ENCODE results near the gene SPTLC1. TPM values are rescaled to one million over a fixed set of nuclear protein-coding genes. Genes with fewer than 3 reads are reported as not detected.
"Not testable (repeated sequence)": the region's sequence is repeated elsewhere in the genome, so short reads cannot be mapped to it uniquely, and the experiment has no call there.

The SPTLC1 gene
- total and polyA plus RNA-seq, 2 of the 13 experiments (the other 11 are each of a cell fraction or from before 2014, with no cell fraction given), result 56.2 to 72.5 TPM

GRCh38 chr9:92001948-92002347 lies 113.3 kb downstream of the SPTLC1 start:
- H3K4me1 ChIP-seq (ENCODE audit: insufficient read depth, low read length); H3K9me3 ChIP-seq (ENCODE audit: low read length); H3K4me3 ChIP-seq (replicated peaks in 1 of 3; ENCODE audit: insufficient read depth in 1 of 3, low read depth in 2 of 3, low read length in 3 of 3); H4K20me1 ChIP-seq (ENCODE audit: insufficient read depth, low read length); H3K36me3 ChIP-seq (replicated peaks in 1 of 2; ENCODE audit: control insufficient read depth in 1 of 2, insufficient read depth in 2 of 2, low read length in 2 of 2); H3K27ac ChIP-seq (ENCODE audit: extremely low read length, insufficient read depth, low read length); CTCF ChIA-PET (ENCODE audit: low intra/inter-chr PET ratio, low total read pairs); BruUV-seq (replicated peaks); H2AFZ ChIP-seq (ENCODE audit: low read length); DNase-seq (ENCODE audit: low spot score); intact Hi-C loops (cut with micrococcal nuclease; ENCODE audit: unreplicated experiment); in situ Hi-C loops (cut with HindIII; ENCODE audit: extremely low pct_ligation_motif_present, low pct_unique_long_range_greater_than_20kb); ATAC-seq; POLR2A ChIA-PET; H3K9ac ChIP-seq (ENCODE audit: insufficient read depth, low read depth, low read length); H3K79me2 ChIP-seq (ENCODE audit: insufficient read depth, low read length); FAIRE-seq; H3K4me2 ChIP-seq (ENCODE audit: low read depth, low read length): not testable (repeated sequence)
- 57% methylated on average over 10 of the region's 10 CpGs for WGBS (ENCODE audit: low lambda C conversion rate)
- peaks cover 3 to 22% of the 10 kb centered on the region in 2 experiments; a peak in 4 of 5 replicates for H3K27me3 ChIP-seq (ENCODE audit: control insufficient read depth in 1 of 2, insufficient read depth in 2 of 2, low read length in 2 of 2)

DNA sequence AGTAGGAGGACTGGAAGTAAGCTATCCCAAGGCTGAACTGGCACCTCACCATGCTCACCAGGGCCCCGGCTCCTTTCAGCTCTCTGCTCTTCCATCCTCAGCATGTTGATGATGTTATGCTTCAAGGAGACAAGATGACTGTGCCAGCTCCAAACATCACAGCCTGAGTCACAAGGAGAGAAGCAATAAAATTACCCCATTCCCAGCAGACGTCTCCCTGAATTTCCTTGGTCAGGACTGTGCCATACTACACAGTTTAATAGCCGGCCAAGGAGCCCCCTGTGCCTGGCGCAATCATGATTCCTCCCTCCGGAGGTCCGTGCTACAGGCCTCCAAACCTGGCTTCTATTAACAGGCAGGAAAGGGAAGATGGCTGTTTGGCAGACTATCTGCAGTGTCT lies 114.0 kb downstream of the SPTLC1 start:
- no TSS peak for BruUV-seq (replicated peaks)
- Histone ChIP-seq H3K4me2 (ENCODE audit: low read depth, low read length) (no peak overlapping the region), H3K36me3 (replicated peaks in 1 of 2; ENCODE audit: control insufficient read depth in 1 of 2, insufficient read depth in 2 of 2, low read length in 2 of 2) (no peaks in the 10 kb centered on the region), H3K4me3 (replicated peaks in 1 of 3; ENCODE audit: insufficient read depth in 1 of 3, low read depth in 2 of 3, low read length in 3 of 3) (no peak overlapping the region), H3K79me2 (ENCODE audit: insufficient read depth, low read length) (no peaks in the 10 kb centered on the region), H3K27me3 (ENCODE audit: control insufficient read depth in 1 of 2, insufficient read depth in 2 of 2, low read length in 2 of 2) (peaks cover 3 to 26% of the 10 kb centered on the region in 2 experiments), H4K20me1 (ENCODE audit: insufficient read depth, low read length) (no peaks in the 10 kb centered on the region), H3K9me3 (ENCODE audit: low read length) (no peaks in the 10 kb centered on the region), H3K4me1 (ENCODE audit: insufficient read depth, low read length) (no peaks in the 10 kb centered on the region), H3K9ac (ENCODE audit: insufficient read depth, low read depth, low read length) (no peak overlapping the region), H3K27ac (ENCODE audit: extremely low read length, insufficient read depth, low read length) (no peak overlapping the region), H2AFZ (ENCODE audit: low read length) (no peak overlapping the region)
- DNase-seq (ENCODE audit: low spot score) (no peak), FAIRE-seq (no peak), ATAC-seq (no peak)
- ChIA-PET CTCF (ENCODE audit: low intra/inter-chr PET ratio, low total read pairs) (no interaction called here), POLR2A (no interaction called here)
- 16% methylated on average over 6 of the region's 6 CpGs for WGBS (ENCODE audit: low lambda C conversion rate)
- intact Hi-C loops (cut with micrococcal nuclease; ENCODE audit: unreplicated experiment) (no loop called here), in situ Hi-C loops (cut with HindIII; ENCODE audit: extremely low pct_ligation_motif_present, low pct_unique_long_range_greater_than_20kb) (no loop called here)
- TF ChIP-seq HNF4G (IDR thresholded peaks at IDR 0.05; ENCODE audit: borderline replicate concordance, low read depth, low read length), result no peak
- TF ChIP-seq HNF4G (CRISPR knock-in tag; IDR thresholded peaks at IDR 0.05; ENCODE audit: borderline replicate concordance, low read depth), result no peak
